DOHH2 (cell line): ENCODE data around the gene ART4.

Experiments used
- CTCF ChIP-seq: fragments of 200-600 bp; sonication (generic); IDR thresholded peaks from one replicate; pipeline ENCODE4 v1.5.1; 2014; ENCODE audit warnings: antibody characterized with exemption, mild to moderate bottlenecking, low read depth, low read length; ENCODE audit not compliant: poor library complexity, severe bottlenecking
- EZH2phosphoT487 ChIP-seq: fragments of 200-600 bp; sonication (generic); IDR thresholded peaks from 2 replicates; pipeline ENCODE4 v1.6.1; 2017; ENCODE audit warnings: borderline replicate concordance, mild to moderate bottlenecking, antibody characterized with exemption, low read length, moderate library complexity, mixed read lengths

GRCh38 chr12:14850929-14851663 is 7.8 kb upstream of the ART4 start:
- TF ChIP-seq CTCF: no peak
- no peak for TF ChIP-seq EZH2phosphoT487
